ENCODE data around the gene BRCA2.

The BRCA2 gene

GRCh38 chr13:32390484-32390883 lies 75.2 kb downstream of the BRCA2 start:
- DNase-seq = no peak

- no peak for DNase-seq
Measured at GRCh38 chr13:32391101-32391619, 75.9 kb downstream of the BRCA2 start.

GRCh38 chr13:32403108-32403507 lies 87.8 kb downstream of the BRCA2 start:
- no peak for DNase-seq

GRCh38 chr13:32407854-32408253 lies 92.5 kb downstream of the BRCA2 start:
- no peak for DNase-seq

GRCh38 chr13:32408296-32409000 lies 93.1 kb downstream of the BRCA2 start:
- no peak for DNase-seq

GRCh38 chr13:32409001-32409313 lies 93.6 kb downstream of the BRCA2 start:
- no peak for DNase-seq

GRCh38 chr13:32409561-32410421 lies 94.5 kb downstream of the BRCA2 start:
- peak; percentile 85 for DNase-seq

GRCh38 chr13:32413284-32413683 lies 98.0 kb downstream of the BRCA2 start:
- no peak for DNase-seq

- DNase-seq = no peak
Measured at GRCh38 chr13:32414580-32414979, 99.3 kb downstream of the BRCA2 start.

GRCh38 chr13:32415019-32415418 lies 99.7 kb downstream of the BRCA2 start:
- DNase-seq = peak; percentile 7

GRCh38 chr13:32417995-32418394 lies 102.7 kb downstream of the BRCA2 start:
- no peak for DNase-seq

GRCh38 chr13:32419862-32420261 lies 104.6 kb downstream of the BRCA2 start:
- DNase-seq = no peak

GRCh38 chr13:32423592-32423991 lies 108.3 kb downstream of the BRCA2 start:
- no peak for DNase-seq

GRCh38 chr13:32425158-32425557 lies 109.8 kb downstream of the BRCA2 start:
- no peak for DNase-seq

GRCh38 chr13:32426191-32426989 lies 111.1 kb downstream of the BRCA2 start:
- DNase-seq = no peak

- DNase-seq = no peak
Measured at GRCh38 chr13:32426990-32427851, 111.9 kb downstream of the BRCA2 start.

GRCh38 chr13:32427852-32428580 lies 112.7 kb downstream of the BRCA2 start, which contains the start of gene N4BP2L1:
TSS of gene N4BP2L1 (minus strand) at chr13:32428130. CDS start at chr13:32428082, 48 bp downstream.
- peak; percentile 12 for DNase-seq

GRCh38 chr13:32428581-32429432 lies 113.5 kb downstream of the BRCA2 start:
- no peak for DNase-seq

- DNase-seq = no peak
Measured at GRCh38 chr13:32429433-32429909, 114.2 kb downstream of the BRCA2 start.

- no peak for DNase-seq
Measured at GRCh38 chr13:32430018-32430747, 114.9 kb downstream of the BRCA2 start.

Data from fibroblast of upper back skin (primary cell).